Parietal lobe (tissue), 2 donors: ENCODE results near the gene ZNF528. TPM values are rescaled to one million over a fixed set of nuclear protein-coding genes. Genes with fewer than 3 reads are reported as not detected.

Experiments used
- small RNA-seq: library from RNA; depleted of rRNA; stranded (forward); fragments of <200 nt; gene quantifications from one replicate; pipeline ENCODE3, GENCODE V24; 2014; ENCODE audit warnings: low replicate concordance
- total RNA-seq: library from RNA; depleted of rRNA; stranded (reverse); fragments of >200 nt; gene quantifications from one replicate; pipeline ENCODE4 v1.2.3, GENCODE V29; 2014

The ZNF528 gene
- total RNA-seq = 138 TPM

DNA sequence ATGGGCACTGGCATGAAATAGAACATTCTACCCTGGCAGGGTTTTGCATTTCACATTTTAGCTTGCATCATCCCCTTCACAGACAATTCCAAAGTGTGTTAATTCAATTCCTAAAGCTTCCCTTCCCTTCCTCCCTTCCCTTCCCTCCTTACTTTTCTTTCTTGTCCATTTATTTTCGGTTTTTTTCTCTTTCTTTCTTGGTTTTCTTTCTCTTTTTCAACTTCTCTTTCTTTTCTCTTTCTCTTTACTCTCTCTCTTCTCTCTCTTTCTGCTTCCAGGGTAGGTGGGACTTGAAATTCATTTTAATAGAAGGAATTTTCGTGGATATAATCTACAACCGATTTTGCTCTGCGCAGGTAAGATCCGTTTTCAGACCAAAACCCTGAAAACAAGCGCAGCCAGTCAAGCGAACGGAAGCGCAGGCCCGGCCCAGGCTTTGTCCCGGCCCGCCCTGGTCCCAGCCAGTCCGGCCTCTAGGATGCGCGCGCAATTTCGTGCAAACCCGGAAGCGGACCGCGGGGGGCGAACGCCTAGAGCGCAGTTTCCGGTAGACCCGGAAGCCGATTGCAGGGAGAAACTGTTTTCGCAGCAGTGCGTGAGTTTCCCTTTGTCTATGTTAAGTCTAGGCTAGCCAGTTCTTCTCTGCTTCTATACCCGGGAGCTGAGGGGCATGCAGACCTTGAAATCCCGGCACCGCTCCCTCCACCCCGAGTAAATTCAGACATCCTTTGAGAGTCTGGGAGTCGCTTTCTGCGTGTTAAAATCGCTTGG lies at the start of gene ZNF528:
TSS of gene ZNF528 (plus strand) at position 540 of the 771 bp plus-strand sequence. CDS start 4,165 bp downstream, outside the sequence.

DNA sequence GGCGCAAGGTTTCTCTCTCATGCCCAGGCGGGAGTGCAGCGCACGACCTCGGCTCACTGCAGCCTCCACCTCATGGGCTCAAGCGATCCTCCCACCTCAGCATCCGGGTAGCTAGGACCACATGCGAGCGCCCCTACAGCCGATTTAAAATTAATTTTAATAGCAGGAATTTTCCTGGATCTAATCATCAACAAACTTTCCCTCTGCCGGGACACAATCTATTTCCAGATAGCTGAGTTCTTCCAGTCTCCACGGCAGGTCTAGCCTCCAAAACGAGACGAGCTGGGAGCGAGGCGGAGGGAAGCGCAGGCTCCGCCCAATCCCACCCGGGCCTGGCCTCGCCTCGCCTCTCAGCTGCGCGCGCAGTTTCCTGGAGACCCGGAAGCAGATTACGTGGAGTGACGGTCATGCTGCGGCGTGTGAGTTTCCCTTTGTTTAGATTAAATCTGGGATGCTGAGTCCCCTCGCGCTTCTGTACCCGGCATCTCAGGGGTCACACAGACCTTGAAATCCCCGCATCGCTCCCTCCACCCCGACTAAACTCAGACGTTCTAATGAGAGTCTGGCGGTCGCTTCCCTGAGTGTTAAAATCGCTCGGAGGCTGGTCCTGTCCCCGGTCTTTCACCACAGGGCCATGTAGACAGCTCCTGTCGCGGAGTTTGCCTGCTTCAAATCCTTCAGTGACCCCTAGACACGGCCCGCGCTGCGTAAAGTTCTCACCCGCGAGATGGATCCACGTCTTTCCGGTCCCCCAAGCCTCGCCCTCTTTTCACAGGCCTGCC lies 27.9 kb upstream of the ZNF528 start, which contains the start of gene ZNF880:
TSS of gene ZNF880 (plus strand) at position 365 of the 782 bp plus-strand sequence. CDS start at position 408, 43 bp downstream.

DNA sequence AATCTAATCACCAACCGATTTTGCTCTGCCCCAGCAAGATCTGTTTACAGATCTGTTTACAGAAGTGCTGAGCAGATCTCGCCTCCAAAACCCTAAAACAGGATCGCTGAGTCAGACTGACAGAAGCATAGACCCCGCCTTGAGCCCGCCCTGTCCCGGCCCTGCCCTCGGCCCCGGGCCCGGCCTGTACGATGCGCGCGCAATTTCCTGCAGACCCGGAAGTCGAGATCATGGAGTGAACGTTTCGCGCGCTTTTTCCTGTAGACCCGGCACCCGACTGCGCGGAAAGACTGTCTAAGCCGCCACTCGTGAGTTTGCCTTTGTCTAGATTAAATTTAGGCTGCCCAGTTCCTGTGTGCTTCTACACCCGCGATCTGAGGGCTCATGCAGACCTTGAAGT lies 31.3 kb downstream of the ZNF528 start, which contains the start of gene ZNF534:
TSS of gene ZNF534 (plus strand) at position 212 of the 400 bp plus-strand sequence. CDS start 2,327 bp downstream, outside the sequence.

GRCh38 chr19:52453324-52454094 lies 55.9 kb downstream of the ZNF528 start, which contains the start of gene ZNF578:
Gene ZNF578 (plus strand): TSS chr19:52453553. CDS start chr19:52501846, 48,293 bp downstream.

Small RNAs within 50 kb of the gene (small RNA-seq; reads per million reads assigned to genes)
- not detected for gene AC010332.1

Other genes with a start within 250 kb of the ZNF528 start
- 48.2 TPM for gene ZNF836, start 226.2 kb upstream of the ZNF528 start, total RNA-seq
- 286 TPM for gene PPP2R1A, start 207.8 kb upstream of the ZNF528 start, total RNA-seq
- gene ZNF766, start 128.3 kb upstream of the ZNF528 start, total RNA-seq = 19.1 TPM
- gene ZNF480, start 100.7 kb upstream of the ZNF528 start, total RNA-seq = 14.7 TPM
- 24.4 TPM for gene ZNF610, start 61.6 kb upstream of the ZNF528 start, total RNA-seq
- gene ZNF880, start 27.9 kb upstream of the ZNF528 start, total RNA-seq = 122 TPM
- gene ZNF534, start 31.3 kb downstream of the ZNF528 start, total RNA-seq = 9.4 TPM
- 36.6 TPM for gene ZNF578, start 55.7 kb downstream of the ZNF528 start, total RNA-seq
- gene ZNF808, start 129.8 kb downstream of the ZNF528 start, total RNA-seq = 48.5 TPM
- gene ZNF701, start 172.4 kb downstream of the ZNF528 start, total RNA-seq = 41.3 TPM
- gene ZNF83, start 240.5 kb downstream of the ZNF528 start, total RNA-seq = 107 TPM